Hepatocyte (in vitro differentiated cells): Measurements from ENCODE around the gene SP100.
"Not testable (repeated sequence)": the region's sequence is repeated elsewhere in the genome, so short reads cannot be mapped to it uniquely, and the experiment has no call there.

Source experiments
- EZH2 ChIP-seq: fragments of 200-600 bp; sonication (generic); IDR thresholded peaks from 2 replicates; pipeline ENCODE4 v1.6.1; 2016; ENCODE audit warnings: antibody characterized with exemption, mild to moderate bottlenecking, borderline replicate concordance
- EZH2phosphoT487 ChIP-seq: fragments of 200-600 bp; sonication (generic); IDR thresholded peaks from one replicate; pipeline ENCODE4 v1.6.1; 2018; ENCODE audit warnings: antibody characterized with exemption, mild to moderate bottlenecking, low read depth, moderate library complexity; ENCODE audit not compliant: unreplicated experiment, severe bottlenecking
- TF ChIP-seq, protein P1 (sequence below): fragments of 200-600 bp; sonication (generic); IDR thresholded peaks from 2 replicates; pipeline ENCODE4 v1.5.1; 2016; ENCODE audit warnings: antibody characterized with exemption, mild to moderate bottlenecking; ENCODE audit not compliant: poor library complexity

- TF ChIP-seq, protein P1, sequence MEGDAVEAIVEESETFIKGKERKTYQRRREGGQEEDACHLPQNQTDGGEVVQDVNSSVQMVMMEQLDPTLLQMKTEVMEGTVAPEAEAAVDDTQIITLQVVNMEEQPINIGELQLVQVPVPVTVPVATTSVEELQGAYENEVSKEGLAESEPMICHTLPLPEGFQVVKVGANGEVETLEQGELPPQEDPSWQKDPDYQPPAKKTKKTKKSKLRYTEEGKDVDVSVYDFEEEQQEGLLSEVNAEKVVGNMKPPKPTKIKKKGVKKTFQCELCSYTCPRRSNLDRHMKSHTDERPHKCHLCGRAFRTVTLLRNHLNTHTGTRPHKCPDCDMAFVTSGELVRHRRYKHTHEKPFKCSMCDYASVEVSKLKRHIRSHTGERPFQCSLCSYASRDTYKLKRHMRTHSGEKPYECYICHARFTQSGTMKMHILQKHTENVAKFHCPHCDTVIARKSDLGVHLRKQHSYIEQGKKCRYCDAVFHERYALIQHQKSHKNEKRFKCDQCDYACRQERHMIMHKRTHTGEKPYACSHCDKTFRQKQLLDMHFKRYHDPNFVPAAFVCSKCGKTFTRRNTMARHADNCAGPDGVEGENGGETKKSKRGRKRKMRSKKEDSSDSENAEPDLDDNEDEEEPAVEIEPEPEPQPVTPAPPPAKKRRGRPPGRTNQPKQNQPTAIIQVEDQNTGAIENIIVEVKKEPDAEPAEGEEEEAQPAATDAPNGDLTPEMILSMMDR: not testable (repeated sequence)
- not testable (repeated sequence) for TF ChIP-seq EZH2, EZH2phosphoT487
These were observed 6.7 kb upstream of the SP100 start for GRCh38 chr2:230409316-230409715.
